Measurements from ENCODE around the gene TPSB2. TPM values are rescaled to one million over a fixed set of nuclear protein-coding genes. Genes with fewer than 3 reads are reported as not detected.

The TPSB2 gene
- total and polyA plus RNA-seq, 9 of the 15 experiments (the other 6 are each of a cell fraction or from before 2014, with no cell fraction given), result 0.18 TPM; not detected in 8

DNA sequence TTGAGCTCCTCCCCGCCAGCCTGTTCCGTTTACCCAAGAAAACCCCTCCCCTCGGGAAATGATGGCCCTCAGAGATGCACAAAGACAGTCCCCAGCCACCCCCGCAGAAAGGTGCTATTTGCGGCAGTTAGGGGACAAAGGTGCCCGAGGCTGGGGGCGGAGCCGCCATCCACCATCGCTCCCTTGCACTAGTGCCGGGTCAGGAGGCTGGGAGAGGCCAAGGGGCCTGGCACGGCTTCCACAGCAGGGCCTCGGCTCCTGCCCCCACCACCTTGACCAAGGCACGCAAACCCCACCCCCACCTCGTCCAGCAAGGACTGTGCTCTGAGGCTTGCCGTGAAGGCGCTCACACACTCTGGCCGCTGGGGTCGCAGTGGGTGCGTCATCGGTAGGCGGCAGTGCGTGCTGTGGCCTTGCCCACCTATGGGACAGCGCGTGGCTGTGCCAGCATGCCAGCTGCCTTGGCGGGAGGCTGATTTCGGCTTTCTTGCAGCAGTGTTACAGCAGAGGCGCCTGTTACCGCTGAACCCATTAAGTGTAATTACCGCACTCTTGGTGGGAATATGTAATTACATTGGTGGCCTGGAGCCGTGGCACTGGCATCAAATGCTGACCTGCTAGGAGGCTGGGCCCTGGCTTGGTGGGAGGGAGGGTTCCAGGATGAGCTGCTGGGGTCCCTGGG, 36.7 kb downstream of the TPSB2 start (continued):
- TF ChIP-seq, protein P1, sequence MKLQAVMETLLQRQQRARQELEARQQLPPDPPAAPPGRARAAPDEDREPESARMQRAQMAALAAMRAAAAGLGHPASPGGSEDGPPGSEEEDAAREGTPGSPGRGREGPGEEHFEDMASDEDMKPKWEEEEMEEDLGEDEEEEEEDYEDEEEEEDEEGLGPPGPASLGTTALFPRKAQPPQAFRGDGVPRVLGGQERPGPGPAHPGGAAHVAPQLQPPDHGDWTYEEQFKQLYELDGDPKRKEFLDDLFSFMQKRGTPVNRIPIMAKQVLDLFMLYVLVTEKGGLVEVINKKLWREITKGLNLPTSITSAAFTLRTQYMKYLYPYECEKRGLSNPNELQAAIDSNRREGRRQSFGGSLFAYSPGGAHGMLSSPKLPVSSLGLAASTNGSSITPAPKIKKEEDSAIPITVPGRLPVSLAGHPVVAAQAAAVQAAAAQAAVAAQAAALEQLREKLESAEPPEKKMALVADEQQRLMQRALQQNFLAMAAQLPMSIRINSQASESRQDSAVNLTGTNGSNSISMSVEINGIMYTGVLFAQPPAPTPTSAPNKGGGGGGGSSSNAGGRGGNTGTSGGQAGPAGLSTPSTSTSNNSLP (IDR thresholded peaks at IDR 0.05; ENCODE audit: borderline replicate concordance, low read depth, low read length), result no peak
- no peak for TF ChIP-seq JUND (IDR thresholded peaks at IDR 0.05; ENCODE audit: borderline replicate concordance, low read depth, low read length)
- no peak for TF ChIP-seq JUND (tag; IDR thresholded peaks at IDR 0.05; ENCODE audit: borderline replicate concordance, low read depth, low read length)
- no peak for TF ChIP-seq KHSRP (IDR thresholded peaks at IDR 0.05)
- TF ChIP-seq, protein P2, sequence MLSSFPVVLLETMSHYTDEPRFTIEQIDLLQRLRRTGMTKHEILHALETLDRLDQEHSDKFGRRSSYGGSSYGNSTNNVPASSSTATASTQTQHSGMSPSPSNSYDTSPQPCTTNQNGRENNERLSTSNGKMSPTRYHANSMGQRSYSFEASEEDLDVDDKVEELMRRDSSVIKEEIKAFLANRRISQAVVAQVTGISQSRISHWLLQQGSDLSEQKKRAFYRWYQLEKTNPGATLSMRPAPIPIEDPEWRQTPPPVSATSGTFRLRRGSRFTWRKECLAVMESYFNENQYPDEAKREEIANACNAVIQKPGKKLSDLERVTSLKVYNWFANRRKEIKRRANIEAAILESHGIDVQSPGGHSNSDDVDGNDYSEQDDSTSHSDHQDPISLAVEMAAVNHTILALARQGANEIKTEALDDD (IDR thresholded peaks at IDR 0.05), result no peak
- no peak for TF ChIP-seq CCNT2 (IDR thresholded peaks at IDR 0.05; ENCODE audit: borderline replicate concordance, extremely low read depth, insufficient read length, low read depth, low read length)
- TF ChIP-seq ZBTB7A (IDR thresholded peaks at IDR 0.05; ENCODE audit: borderline replicate concordance, control insufficient read depth, low read depth, low read length), result peak; percentile 62; the same call in 1 of the 2 replicates
- no peak for TF ChIP-seq ZNF184 (CRISPR knock-in tag; IDR thresholded peaks at IDR 0.05)
- TF ChIP-seq HNRNPL (IDR thresholded peaks at IDR 0.05; ENCODE audit: low read depth, low read length), result peak; percentile 91
- no peak for TF ChIP-seq SMARCA5 (IDR thresholded peaks at IDR 0.05)
- no peak for TF ChIP-seq ZNF830 (CRISPR knock-in tag; IDR thresholded peaks at IDR 0.05)
- TF ChIP-seq MAFG (tag; conservative IDR thresholded peaks at IDR 0.05), result no peak
- TF ChIP-seq, protein P3, sequence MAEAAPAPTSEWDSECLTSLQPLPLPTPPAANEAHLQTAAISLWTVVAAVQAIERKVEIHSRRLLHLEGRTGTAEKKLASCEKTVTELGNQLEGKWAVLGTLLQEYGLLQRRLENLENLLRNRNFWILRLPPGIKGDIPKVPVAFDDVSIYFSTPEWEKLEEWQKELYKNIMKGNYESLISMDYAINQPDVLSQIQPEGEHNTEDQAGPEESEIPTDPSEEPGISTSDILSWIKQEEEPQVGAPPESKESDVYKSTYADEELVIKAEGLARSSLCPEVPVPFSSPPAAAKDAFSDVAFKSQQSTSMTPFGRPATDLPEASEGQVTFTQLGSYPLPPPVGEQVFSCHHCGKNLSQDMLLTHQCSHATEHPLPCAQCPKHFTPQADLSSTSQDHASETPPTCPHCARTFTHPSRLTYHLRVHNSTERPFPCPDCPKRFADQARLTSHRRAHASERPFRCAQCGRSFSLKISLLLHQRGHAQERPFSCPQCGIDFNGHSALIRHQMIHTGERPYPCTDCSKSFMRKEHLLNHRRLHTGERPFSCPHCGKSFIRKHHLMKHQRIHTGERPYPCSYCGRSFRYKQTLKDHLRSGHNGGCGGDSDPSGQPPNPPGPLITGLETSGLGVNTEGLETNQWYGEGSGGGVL (CRISPR knock-in tag; IDR thresholded peaks at IDR 0.05), result no peak
- TF ChIP-seq, protein P4, sequence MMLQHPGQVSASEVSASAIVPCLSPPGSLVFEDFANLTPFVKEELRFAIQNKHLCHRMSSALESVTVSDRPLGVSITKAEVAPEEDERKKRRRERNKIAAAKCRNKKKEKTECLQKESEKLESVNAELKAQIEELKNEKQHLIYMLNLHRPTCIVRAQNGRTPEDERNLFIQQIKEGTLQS (IDR thresholded peaks at IDR 0.05), result peak; percentile 48; the same call in 1 of the 2 replicates
- TF ChIP-seq, protein P4 (CRISPR knock-in tag; conservative IDR thresholded peaks at IDR 0.05), result no peak
- TF ChIP-seq HDAC3 (IDR thresholded peaks at IDR 0.05; ENCODE audit: borderline replicate concordance, partially characterized antibody), result no peak
- no peak for TF ChIP-seq TAF7 (tag; IDR thresholded peaks at IDR 0.05)
- TF ChIP-seq BCL6 (CRISPR knock-in tag; IDR thresholded peaks at IDR 0.05), result no peak
- no peak for TF ChIP-seq CHCHD3 (CRISPR knock-in tag; IDR thresholded peaks at IDR 0.05)
- TF ChIP-seq EWSR1 (IDR thresholded peaks at IDR 0.05; ENCODE audit: borderline replicate concordance, low read depth, partially characterized antibody), result no peak
- no peak for TF ChIP-seq CBFA2T2 (conservative IDR thresholded peaks at IDR 0.05)

Measured in K562 (cell line).